IMR-90 (cell line): ENCODE measurements around the gene LDLRAD3. TPM values are rescaled to one million over a fixed set of nuclear protein-coding genes. Genes with fewer than 3 reads are reported as not detected.
A peak's percentile ranks its signal among the peaks of the same experiment; 100 is the strongest.

Experiments used
- ATAC-seq: fragments of 200-7000 bp; cut with Tn5 transposase; 2 replicates; pipeline ENCODE4 v1.9.1; 2020; ENCODE audit warnings: low read depth, mild to moderate bottlenecking, moderate library complexity
- BruUV-seq: library from RNA; stranded (reverse); fragments of 400-500 nt; replicated peaks from 2 replicates; lab custom pipeline; 2021; lab: Mats Ljungman, UMichigan
- CTCF ChIA-PET: fragments of 300-600 bp; formaldehyde crosslinking; extraction: SDS; loops from one replicate; lab custom pipeline; 2021; ENCODE audit warnings: antibody characterized with exemption; lab: Yijun Ruan, JAX
- POLR2A ChIA-PET: fragments of 300-600 bp; sonication (Branson Sonifier 250); formaldehyde crosslinking; loops from one replicate; lab custom pipeline; 2022; ENCODE audit warnings: antibody characterized with exemption; ENCODE audit not compliant: unreplicated experiment; lab: Charles Lee
- DNase-seq: peaks from one replicate; pipeline ENCODE4 v3.0.0; 2013
- H2AFZ ChIP-seq: replicated peaks from 2 replicates; pipeline ENCODE3; 2013; ENCODE audit warnings: low read length, mild to moderate bottlenecking; ENCODE audit not compliant: poor library complexity
- H2AK5ac ChIP-seq: 2 replicates; pipeline ENCODE4 v1.6.1; 2013; ENCODE audit warnings: low read depth, low read length, inconsistent platforms
- H2AK9ac ChIP-seq: replicated peaks from 2 replicates; pipeline ENCODE3; 2013; ENCODE audit warnings: mild to moderate bottlenecking, low read depth, low read length, moderate library complexity; ENCODE audit not compliant: poor library complexity
- H2BK120ac ChIP-seq: 2 replicates; pipeline ENCODE4 v1.6.1; 2013; ENCODE audit warnings: low read depth, low read length, inconsistent platforms
- H2BK15ac ChIP-seq: 3 replicates; pipeline ENCODE4 v1.6.1; 2013; ENCODE audit warnings: low read depth, low read length, inconsistent platforms
- H2BK20ac ChIP-seq: 2 replicates; pipeline ENCODE4 v1.6.1; 2013; ENCODE audit warnings: low read depth, mild to moderate bottlenecking, inconsistent platforms, low read length, moderate library complexity
- H2BK5ac ChIP-seq: 2 replicates; pipeline ENCODE4 v1.6.1; 2013; ENCODE audit warnings: mild to moderate bottlenecking, low read depth, low read length, inconsistent platforms; ENCODE audit not compliant: poor library complexity, severe bottlenecking
- H3K14ac ChIP-seq: replicated peaks from 2 replicates; pipeline ENCODE4 v1.6.1; 2013; ENCODE audit warnings: low read depth, low read length, inconsistent platforms
- H3K18ac ChIP-seq: 2 replicates; pipeline ENCODE4 v1.6.1; 2013; ENCODE audit warnings: low read depth, low read length, control low read depth
- H3K23ac ChIP-seq: 2 replicates; pipeline ENCODE4 v1.6.1; 2013; ENCODE audit warnings: low read depth, low read length, inconsistent platforms
- H3K27ac ChIP-seq: 2 replicates; pipeline ENCODE4 v1.5.1; 2013; ENCODE audit warnings: mild to moderate bottlenecking, control low read depth, low read length; ENCODE audit not compliant: insufficient read depth
- H3K27me3 ChIP-seq: 2 replicates; pipeline ENCODE4 v1.6.1; 2013; ENCODE audit warnings: low read length; ENCODE audit not compliant: control insufficient read depth, insufficient read depth
- H3K36me3 ChIP-seq: 2 replicates; pipeline ENCODE4 v1.6.1; 2013; ENCODE audit warnings: low read length, mixed read lengths; ENCODE audit not compliant: control insufficient read depth, insufficient read depth
- H3K4ac ChIP-seq: 2 replicates; pipeline ENCODE4 v1.6.1; 2013; ENCODE audit warnings: low read depth, low read length, inconsistent platforms
- H3K4me1 ChIP-seq: 2 replicates; pipeline ENCODE4 v1.6.1; 2013; ENCODE audit warnings: low read length, mixed read lengths; ENCODE audit not compliant: control insufficient read depth, insufficient read depth
- H3K4me2 ChIP-seq: 2 replicates; pipeline ENCODE4 v1.6.1; 2013; ENCODE audit warnings: low read depth, mild to moderate bottlenecking, control low read depth, low read length, moderate library complexity
- H3K4me3 ChIP-seq: 2 replicates; pipeline ENCODE4 v1.5.1; 2013; ENCODE audit warnings: low read depth, mild to moderate bottlenecking, control low read depth, low read length, moderate library complexity; ENCODE audit not compliant: insufficient read depth
- H3K56ac ChIP-seq: 2 replicates; pipeline ENCODE4 v1.6.1; 2013; ENCODE audit warnings: low read length, inconsistent platforms; ENCODE audit not compliant: insufficient read depth; ENCODE audit errors: extremely low read depth
- H3K79me1 ChIP-seq, 2 experiments: 2 replicates each; pipeline ENCODE4 v1.6.1; 2013; ENCODE audit warnings: low read length in 2 of 2, inconsistent platforms in 1 of 2, low read depth in 1 of 2
- H3K9ac ChIP-seq: 2 replicates; pipeline ENCODE4 v1.6.1; 2013; ENCODE audit warnings: low read depth, low read length, control low read depth
- H3K9me1 ChIP-seq: 2 replicates; pipeline ENCODE4 v1.6.1; 2013; ENCODE audit warnings: low read length, inconsistent platforms; ENCODE audit not compliant: insufficient read depth
- H3K9me3 ChIP-seq: 2 replicates; pipeline ENCODE4 v1.6.1; 2013; ENCODE audit warnings: low read length; ENCODE audit not compliant: control insufficient read depth, insufficient read depth
- H4K20me1 ChIP-seq: 2 replicates; pipeline ENCODE4 v1.6.1; 2013; ENCODE audit warnings: low read length, inconsistent platforms; ENCODE audit not compliant: insufficient read depth
- H4K5ac ChIP-seq: 2 replicates; pipeline ENCODE4 v1.6.1; 2013; ENCODE audit warnings: mild to moderate bottlenecking, low read depth, low read length, control low read depth
- H4K8ac ChIP-seq, 2 experiments: 2 replicates each; pipeline ENCODE4 v1.6.1; 2013; ENCODE audit warnings: low read depth in 2 of 2, low read length in 2 of 2, control low read depth in 1 of 2, inconsistent platforms in 1 of 2
- H4K91ac ChIP-seq: 2 replicates; pipeline ENCODE4 v1.6.1; 2013; ENCODE audit warnings: low read depth, low read length, inconsistent platforms; ENCODE audit not compliant: insufficient read depth
- BHLHE40 ChIP-seq: fragments of 150-350 bp; IDR thresholded peaks from 2 replicates; pipeline ENCODE4 v1.6.1; 2016; ENCODE audit warnings: mild to moderate bottlenecking, low read depth, low read length
- CEBPB ChIP-seq: IDR thresholded peaks from 2 replicates; pipeline ENCODE4 v1.6.1; 2012; ENCODE audit warnings: low read depth, low read length, improper control_type of control experiment
- CHD1 ChIP-seq: IDR thresholded peaks from 2 replicates; pipeline ENCODE4 v1.6.1; 2012; ENCODE audit warnings: low read depth, low read length, improper control_type of control experiment
- FOS ChIP-seq: fragments of 150-350 bp; IDR thresholded peaks from 2 replicates; pipeline ENCODE4 v1.6.1; 2016; ENCODE audit warnings: low read depth, low read length
- MAZ ChIP-seq: IDR thresholded peaks from 2 replicates; pipeline ENCODE4 v1.6.1; 2012; ENCODE audit warnings: low read depth, mild to moderate bottlenecking, low read length, improper control_type of control experiment, moderate library complexity, borderline replicate concordance
- MXI1 ChIP-seq: IDR thresholded peaks from 2 replicates; pipeline ENCODE4 v1.6.1; 2012; ENCODE audit warnings: low read depth, mild to moderate bottlenecking, low read length, moderate library complexity, borderline replicate concordance
- NFE2L2 ChIP-seq: fragments of 150-350 bp; IDR thresholded peaks from 2 replicates; pipeline ENCODE4 v1.6.1; 2016; ENCODE audit warnings: low read depth, mild to moderate bottlenecking, low read length
- POLR2A ChIP-seq: IDR thresholded peaks from 2 replicates; pipeline ENCODE4 v1.6.1; 2012; ENCODE audit warnings: mild to moderate bottlenecking, low read depth, low read length
- RAD21 ChIP-seq: IDR thresholded peaks from 2 replicates; pipeline ENCODE4 v1.6.1; 2012; ENCODE audit warnings: low read length, improper control_type of control experiment
- RCOR1 ChIP-seq: IDR thresholded peaks from 2 replicates; pipeline ENCODE4 v1.6.1; 2012; ENCODE audit warnings: mild to moderate bottlenecking, low read length, improper control_type of control experiment; ENCODE audit not compliant: insufficient replicate concordance
- RFX5 ChIP-seq: IDR thresholded peaks from 2 replicates; pipeline ENCODE4 v1.8.0; 2012; ENCODE audit warnings: low read depth, mild to moderate bottlenecking, low read length, moderate library complexity
- SMC3 ChIP-seq: fragments of 150-350 bp; IDR thresholded peaks from 2 replicates; pipeline ENCODE4 v1.6.1; 2016; ENCODE audit warnings: low read depth, mild to moderate bottlenecking, antibody characterized with exemption, low read length, moderate library complexity
- WGBS, 2 experiments: methylation state at CpG; one replicate each; pipeline versions ENCODE4 v1.1.5 to v1.1.7; 2013; ENCODE audit warnings: missing lambda C conversion rate in 2 of 2; ENCODE audit not compliant: insufficient read length in 1 of 2; ENCODE audit errors: extremely low coverage in 2 of 2; 5-methylcytosine and 5-hydroxymethylcytosine counted together
- dilution Hi-C: fragments of 300-500 bp; cut with HindIII; formaldehyde crosslinking; loops from one replicate; pipeline ENCODE4 v1.14.3; 2018; ENCODE audit warnings: low sequenced_read_pairs; ENCODE audit not compliant: unreplicated experiment
- in situ Hi-C: fragments of 300-500 bp; cut with MboI; formaldehyde crosslinking; loops from 3 replicates; pipeline ENCODE4 v1.14.3; 2019; ENCODE audit warnings: low sequenced_read_pairs, inconsistent platforms, mixed read lengths
- intact Hi-C: fragments of 100-400 bp; cut with micrococcal nuclease; formaldehyde crosslinking; loops from 2 replicates; pipeline ENCODE4 v1.10.0; 2022
- polyA plus RNA-seq, 3 experiments: library from polyadenylated mRNA; depleted of rRNA; stranded (reverse); fragments of >200 nt; gene quantifications; 2 replicates each; pipeline ENCODE4 v1.2.3, GENCODE V29; 2012; ENCODE audit warnings: low replicate concordance in 1 of 3
- total RNA-seq: library from RNA; depleted of rRNA; stranded (reverse); fragments of >200 nt; gene quantifications from 2 replicates; pipeline ENCODE4 v1.2.3, GENCODE V29; 2012
- TF ChIP-seq, protein P1 (sequence below): fragments of 150-350 bp; IDR thresholded peaks from 2 replicates; pipeline ENCODE4 v1.6.1; 2016; ENCODE audit warnings: low read depth, mild to moderate bottlenecking, low read length, moderate library complexity, borderline replicate concordance
- TF ChIP-seq, protein P2 (sequence below): conservative IDR thresholded peaks from 2 replicates; pipeline ENCODE4 v1.5.1; 2012; ENCODE audit warnings: mild to moderate bottlenecking, low read depth, low read length, improper control_type of control experiment

Gene LDLRAD3
- total and polyA plus RNA-seq, 2 of the 4 experiments (the other 2 are of a cell fraction) = 2.7 to 6.4 TPM

DNA sequence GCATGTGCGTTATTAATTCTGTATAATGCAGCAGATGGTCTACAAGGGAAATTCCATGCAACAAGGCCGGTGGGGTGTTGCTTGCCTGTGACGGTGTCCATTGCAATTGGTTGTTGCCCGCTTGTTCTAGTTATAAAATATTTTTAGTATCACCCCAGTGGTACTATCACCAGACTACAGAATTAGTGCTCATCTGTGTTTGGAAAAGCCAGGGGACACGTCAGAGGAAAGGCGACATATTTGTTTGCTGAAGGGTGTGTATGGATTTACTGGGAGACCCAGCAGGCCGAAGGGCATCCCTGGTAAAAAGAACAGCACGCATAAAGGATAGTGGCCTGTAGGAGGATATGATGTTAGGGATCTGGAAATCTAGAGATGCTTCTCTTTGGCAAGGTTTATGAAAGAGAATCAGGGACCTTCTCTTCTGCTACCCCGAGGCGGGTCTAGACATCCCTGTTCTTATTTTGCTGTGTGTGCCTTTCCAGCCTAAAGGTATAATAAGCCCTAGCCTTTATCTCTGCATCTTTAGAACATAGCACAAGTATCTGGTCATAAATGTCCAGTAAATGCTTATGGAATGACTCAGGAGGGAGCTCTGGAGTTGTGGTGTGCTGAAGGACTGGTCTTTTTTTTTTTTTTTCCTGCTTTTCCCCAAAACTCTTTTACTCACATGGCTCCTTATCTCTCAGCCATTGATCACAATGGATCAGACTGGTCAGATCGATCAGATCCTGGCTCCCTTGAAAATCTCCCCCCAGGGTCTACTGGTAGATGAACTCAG, 90.9 kb downstream of the LDLRAD3 start:
- H3K23ac ChIP-seq = no peak overlapping the region
- dilution Hi-C loops (no loop called here), in situ Hi-C loops (loop anchor here (10.0 kb wide), 1 partner anchor 230 kb away; no protein-coding TSS in a partner anchor), intact Hi-C loops (loop anchor here (5.0 to 10.0 kb wide), 3 partner anchors 92 to 417 kb away; partner anchors contain the start of genes FJX1 and LDLRAD3)
- no peak overlapping the region for H3K56ac ChIP-seq
- ChIA-PET CTCF (interaction anchor here (0.6 to 1.4 kb wide), 5 partner anchors 97 to 514 kb away, joined by 3 to 4 read pairs (median 3); no protein-coding TSS in a partner anchor), POLR2A (no interaction called here)
- H2AK5ac ChIP-seq = peak overlapping the region; percentile 52
- 0 out of 2 replicates have a peak overlapping the region, but pooled peaks have one; percentile 38 for H4K5ac ChIP-seq
- peak overlapping the region; percentile 49 for H2BK120ac ChIP-seq
- H3K79me1 ChIP-seq = peaks cover 0 to 31% of the 10 kb centered on the region in 2 experiments
- H3K27me3 ChIP-seq = no peaks in the 10 kb centered on the region
- H2BK5ac ChIP-seq = no peak overlapping the region
- BruUV-seq = no TSS peak
- peak; percentile 90 for DNase-seq
- peak overlapping the region; percentile 63; the same call in 1 of the 2 replicates for H2BK20ac ChIP-seq
- H3K4me2 ChIP-seq = no peak overlapping the region
- H3K4me1 ChIP-seq = peaks cover 25% of the 10 kb centered on the region
- peak overlapping the region; percentile 82; the same call in 1 of the 2 replicates for H3K18ac ChIP-seq
- peak overlapping the region; percentile 28 for H2AFZ ChIP-seq
- peak overlapping the region; percentile 81 for H2AK9ac ChIP-seq
- peaks cover 12% of the 10 kb centered on the region for H3K9me1 ChIP-seq
- peak overlapping the region; percentile 75; the same call in 1 of the 3 replicates for H2BK15ac ChIP-seq
- no peak overlapping the region for H3K14ac ChIP-seq
- no peak overlapping the region for H3K4me3 ChIP-seq
- no peak overlapping the region; the same call in 1 of the 2 replicates for H3K27ac ChIP-seq
- ATAC-seq = peak; percentile 90
- H3K9me3 ChIP-seq = no peaks in the 10 kb centered on the region
- peak overlapping the region; percentile 62 for H3K4ac ChIP-seq
- peak overlapping the region in 1 of 2 experiments; percentile 44; a peak in 1 of 4 replicates for H4K8ac ChIP-seq
- H3K36me3 ChIP-seq = no peaks in the 10 kb centered on the region
- H4K91ac ChIP-seq = peak overlapping the region; percentile 45
- H3K9ac ChIP-seq = no peak overlapping the region
- WGBS, 2 experiments = 100% methylated on average over 1 of the region's 11 CpGs; no CpG with 5 or more reads in 1 of the 2 experiments
- no peaks in the 10 kb centered on the region for H4K20me1 ChIP-seq
- peak; percentile 15; the same call in 1 of the 2 replicates for TF ChIP-seq FOS
- TF ChIP-seq SMC3 = peak; percentile 20; the same call in 1 of the 2 replicates
- TF ChIP-seq RAD21 = peak; percentile 40
- TF ChIP-seq MXI1 = no peak
- TF ChIP-seq RCOR1 = no peak
- TF ChIP-seq CEBPB = no peak
- TF ChIP-seq BHLHE40 = 0 out of 2 replicates have a peak, but pooled peaks have one; percentile 10
- TF ChIP-seq CHD1 = no peak
- TF ChIP-seq POLR2A = no peak
- TF ChIP-seq, protein P1, sequence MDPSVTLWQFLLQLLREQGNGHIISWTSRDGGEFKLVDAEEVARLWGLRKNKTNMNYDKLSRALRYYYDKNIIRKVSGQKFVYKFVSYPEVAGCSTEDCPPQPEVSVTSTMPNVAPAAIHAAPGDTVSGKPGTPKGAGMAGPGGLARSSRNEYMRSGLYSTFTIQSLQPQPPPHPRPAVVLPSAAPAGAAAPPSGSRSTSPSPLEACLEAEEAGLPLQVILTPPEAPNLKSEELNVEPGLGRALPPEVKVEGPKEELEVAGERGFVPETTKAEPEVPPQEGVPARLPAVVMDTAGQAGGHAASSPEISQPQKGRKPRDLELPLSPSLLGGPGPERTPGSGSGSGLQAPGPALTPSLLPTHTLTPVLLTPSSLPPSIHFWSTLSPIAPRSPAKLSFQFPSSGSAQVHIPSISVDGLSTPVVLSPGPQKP = no peak
- no peak for TF ChIP-seq RFX5
- TF ChIP-seq, protein P2, sequence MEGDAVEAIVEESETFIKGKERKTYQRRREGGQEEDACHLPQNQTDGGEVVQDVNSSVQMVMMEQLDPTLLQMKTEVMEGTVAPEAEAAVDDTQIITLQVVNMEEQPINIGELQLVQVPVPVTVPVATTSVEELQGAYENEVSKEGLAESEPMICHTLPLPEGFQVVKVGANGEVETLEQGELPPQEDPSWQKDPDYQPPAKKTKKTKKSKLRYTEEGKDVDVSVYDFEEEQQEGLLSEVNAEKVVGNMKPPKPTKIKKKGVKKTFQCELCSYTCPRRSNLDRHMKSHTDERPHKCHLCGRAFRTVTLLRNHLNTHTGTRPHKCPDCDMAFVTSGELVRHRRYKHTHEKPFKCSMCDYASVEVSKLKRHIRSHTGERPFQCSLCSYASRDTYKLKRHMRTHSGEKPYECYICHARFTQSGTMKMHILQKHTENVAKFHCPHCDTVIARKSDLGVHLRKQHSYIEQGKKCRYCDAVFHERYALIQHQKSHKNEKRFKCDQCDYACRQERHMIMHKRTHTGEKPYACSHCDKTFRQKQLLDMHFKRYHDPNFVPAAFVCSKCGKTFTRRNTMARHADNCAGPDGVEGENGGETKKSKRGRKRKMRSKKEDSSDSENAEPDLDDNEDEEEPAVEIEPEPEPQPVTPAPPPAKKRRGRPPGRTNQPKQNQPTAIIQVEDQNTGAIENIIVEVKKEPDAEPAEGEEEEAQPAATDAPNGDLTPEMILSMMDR = no peak
- TF ChIP-seq NFE2L2 = no peak
- TF ChIP-seq MAZ = no peak
